Measurements from ENCODE around the gene DYSF.

DYSF gene

DNA sequence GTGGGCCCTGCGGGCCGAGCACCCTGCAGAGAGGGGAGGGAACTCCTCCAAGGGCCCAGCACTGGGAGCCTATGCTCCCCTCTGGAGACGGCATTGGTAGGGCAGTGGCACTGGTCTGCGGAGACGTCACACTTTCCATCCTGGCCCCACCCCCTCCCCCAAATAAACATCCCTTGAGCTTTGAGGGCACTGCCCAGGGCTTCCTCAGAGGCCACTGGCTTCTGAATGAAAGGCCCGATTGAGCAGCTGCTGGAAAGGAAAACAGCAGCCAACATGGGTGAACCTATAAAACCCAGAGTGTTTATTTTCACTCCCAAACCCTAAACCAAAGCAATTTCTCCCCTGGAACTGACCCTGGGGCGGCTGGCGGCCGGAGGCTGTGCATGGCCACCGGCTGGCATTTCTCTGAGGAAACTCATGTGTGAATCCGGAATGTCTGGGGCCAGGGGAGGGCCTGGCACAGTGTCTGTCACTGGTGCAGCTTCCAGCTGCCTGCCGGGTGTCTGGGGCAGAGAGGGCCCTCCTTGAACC lies 138.9 kb downstream of the DYSF start:
- no peak overlapping the region for H3K4me3 ChIP-seq (ENCODE audit: low read depth in 1 of 2, low read length in 1 of 2)
- peaks cover 99% of the 10 kb centered on the region for H3K36me3 ChIP-seq
- no peaks in the 10 kb centered on the region for H3K27me3 ChIP-seq
- no peaks in the 10 kb centered on the region for H3K9me3 ChIP-seq
- TF ChIP-seq, protein P1, sequence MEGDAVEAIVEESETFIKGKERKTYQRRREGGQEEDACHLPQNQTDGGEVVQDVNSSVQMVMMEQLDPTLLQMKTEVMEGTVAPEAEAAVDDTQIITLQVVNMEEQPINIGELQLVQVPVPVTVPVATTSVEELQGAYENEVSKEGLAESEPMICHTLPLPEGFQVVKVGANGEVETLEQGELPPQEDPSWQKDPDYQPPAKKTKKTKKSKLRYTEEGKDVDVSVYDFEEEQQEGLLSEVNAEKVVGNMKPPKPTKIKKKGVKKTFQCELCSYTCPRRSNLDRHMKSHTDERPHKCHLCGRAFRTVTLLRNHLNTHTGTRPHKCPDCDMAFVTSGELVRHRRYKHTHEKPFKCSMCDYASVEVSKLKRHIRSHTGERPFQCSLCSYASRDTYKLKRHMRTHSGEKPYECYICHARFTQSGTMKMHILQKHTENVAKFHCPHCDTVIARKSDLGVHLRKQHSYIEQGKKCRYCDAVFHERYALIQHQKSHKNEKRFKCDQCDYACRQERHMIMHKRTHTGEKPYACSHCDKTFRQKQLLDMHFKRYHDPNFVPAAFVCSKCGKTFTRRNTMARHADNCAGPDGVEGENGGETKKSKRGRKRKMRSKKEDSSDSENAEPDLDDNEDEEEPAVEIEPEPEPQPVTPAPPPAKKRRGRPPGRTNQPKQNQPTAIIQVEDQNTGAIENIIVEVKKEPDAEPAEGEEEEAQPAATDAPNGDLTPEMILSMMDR (IDR thresholded peaks at IDR 0.05): no peak
- no peak overlapping the region for H3K27ac ChIP-seq
- peaks cover 0 to 4% of the 10 kb centered on the region in 2 experiments for H3K4me1 ChIP-seq (ENCODE audit: control insufficient read depth in 1 of 2, insufficient read depth in 1 of 2, low read depth in 1 of 2, low read length in 1 of 2)

DNA sequence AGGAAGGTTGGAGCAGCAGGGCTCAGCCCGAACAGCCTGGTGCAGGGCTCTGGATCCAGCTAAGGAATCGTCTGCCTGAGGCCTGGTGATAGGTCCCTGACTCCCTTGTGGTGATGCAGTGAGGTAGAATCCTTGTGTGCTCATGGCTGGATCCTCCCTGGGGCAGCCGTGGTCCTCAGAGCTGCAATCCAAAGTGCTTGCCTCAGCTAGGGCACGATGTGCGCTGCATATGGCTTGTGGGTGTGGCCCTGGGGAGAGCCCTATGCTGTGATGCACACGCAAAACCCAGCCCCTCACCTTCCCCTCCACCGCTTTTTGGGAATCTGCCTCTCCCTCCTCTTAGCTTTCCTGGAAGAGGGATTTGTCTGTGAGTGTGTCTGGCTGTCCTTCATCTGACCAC lies 142.2 kb downstream of the DYSF start:
- H3K4me3 ChIP-seq (ENCODE audit: low read depth in 1 of 2, low read length in 1 of 2): no peak overlapping the region
- TF ChIP-seq, protein P1 (IDR thresholded peaks at IDR 0.05): no peak
- H3K4me1 ChIP-seq (ENCODE audit: control insufficient read depth in 1 of 2, insufficient read depth in 1 of 2, low read depth in 1 of 2, low read length in 1 of 2): no peaks in the 10 kb centered on the region
- no peaks in the 10 kb centered on the region for H3K27me3 ChIP-seq
- H3K9me3 ChIP-seq: no peaks in the 10 kb centered on the region
- H3K36me3 ChIP-seq: peaks cover 99% of the 10 kb centered on the region
- H3K27ac ChIP-seq: no peak overlapping the region

GRCh38 chr2:71596011-71596410 lies 142.7 kb downstream of the DYSF start:
- H3K4me3 ChIP-seq (ENCODE audit: low read depth in 1 of 2, low read length in 1 of 2): no peak overlapping the region
- H3K27me3 ChIP-seq: no peaks in the 10 kb centered on the region
- H3K9me3 ChIP-seq: no peaks in the 10 kb centered on the region
- TF ChIP-seq, protein P1 (IDR thresholded peaks at IDR 0.05): no peak
- H3K27ac ChIP-seq: no peak overlapping the region
- no peaks in the 10 kb centered on the region for H3K4me1 ChIP-seq (ENCODE audit: control insufficient read depth in 1 of 2, insufficient read depth in 1 of 2, low read depth in 1 of 2, low read length in 1 of 2)
- H3K36me3 ChIP-seq: peaks cover 99% of the 10 kb centered on the region

DNA sequence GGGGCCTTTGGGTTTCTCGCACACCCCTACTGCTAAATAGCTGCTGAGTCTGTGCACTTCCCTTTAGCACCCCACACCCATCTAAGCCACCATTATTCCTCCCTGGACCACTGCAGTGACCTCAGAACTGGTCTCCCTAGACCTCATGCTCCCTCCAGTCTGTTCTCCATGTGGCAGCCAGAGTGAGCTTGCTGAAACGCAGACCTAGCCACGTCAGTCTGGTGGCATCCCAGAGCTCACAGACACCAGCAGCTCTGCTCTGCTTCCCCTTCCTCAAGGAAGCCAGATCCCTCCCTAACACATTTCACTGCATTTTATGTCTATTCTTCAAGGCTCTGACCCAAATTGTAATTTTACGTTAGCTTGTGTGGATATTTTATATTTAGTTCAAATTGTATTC lies 144.4 kb downstream of the DYSF start:
- H3K27me3 ChIP-seq: no peaks in the 10 kb centered on the region
- no peak overlapping the region for H3K4me3 ChIP-seq (ENCODE audit: low read depth in 1 of 2, low read length in 1 of 2)
- no peaks in the 10 kb centered on the region for H3K9me3 ChIP-seq
- H3K36me3 ChIP-seq: peaks cover 99% of the 10 kb centered on the region
- peaks cover 9 to 13% of the 10 kb centered on the region in 2 experiments for H3K4me1 ChIP-seq (ENCODE audit: control insufficient read depth in 1 of 2, insufficient read depth in 1 of 2, low read depth in 1 of 2, low read length in 1 of 2)
- no peak overlapping the region for H3K27ac ChIP-seq
- TF ChIP-seq, protein P1 (IDR thresholded peaks at IDR 0.05): no peak

DNA sequence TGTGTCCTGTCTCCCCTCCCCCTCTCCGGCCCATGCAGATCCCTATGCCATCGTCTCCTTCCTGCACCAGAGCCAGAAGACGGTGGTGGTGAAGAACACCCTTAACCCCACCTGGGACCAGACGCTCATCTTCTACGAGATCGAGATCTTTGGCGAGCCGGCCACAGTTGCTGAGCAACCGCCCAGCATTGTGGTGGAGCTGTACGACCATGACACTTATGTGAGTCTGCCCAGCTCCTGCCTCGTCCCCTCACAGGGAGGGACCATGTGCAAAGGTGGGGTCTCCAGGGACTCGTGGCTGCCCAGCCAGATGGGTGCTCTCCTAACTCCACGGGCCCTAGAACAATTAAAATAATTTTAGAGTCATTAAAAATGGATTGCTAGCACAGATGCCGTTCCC lies 145.2 kb downstream of the DYSF start:
- Histone ChIP-seq H3K27me3 (no peaks in the 10 kb centered on the region), H3K27ac (no peak overlapping the region), H3K9me3 (no peaks in the 10 kb centered on the region), H3K4me1 (ENCODE audit: control insufficient read depth in 1 of 2, insufficient read depth in 1 of 2, low read depth in 1 of 2, low read length in 1 of 2) (peaks cover 17 to 20% of the 10 kb centered on the region in 2 experiments), H3K4me3 (ENCODE audit: low read depth in 1 of 2, low read length in 1 of 2) (no peak overlapping the region), H3K36me3 (peaks cover 100% of the 10 kb centered on the region)
- TF ChIP-seq, protein P1 (IDR thresholded peaks at IDR 0.05): no peak

- Histone ChIP-seq H3K27ac (no peak overlapping the region), H3K27me3 (no peaks in the 10 kb centered on the region), H3K4me1 (ENCODE audit: control insufficient read depth in 1 of 2, insufficient read depth in 1 of 2, low read depth in 1 of 2, low read length in 1 of 2) (peaks cover 22 to 25% of the 10 kb centered on the region in 2 experiments), H3K9me3 (no peaks in the 10 kb centered on the region), H3K36me3 (peaks cover 100% of the 10 kb centered on the region), H3K4me3 (ENCODE audit: low read depth in 1 of 2, low read length in 1 of 2) (no peak overlapping the region)
- TF ChIP-seq, protein P1 (IDR thresholded peaks at IDR 0.05): no peak
Measured at GRCh38 chr2:71599038-71599437, 145.7 kb downstream of the DYSF start.
